Neuron (in vitro differentiated cells): Measurements from ENCODE around the gene PXDN.

ENCODE experiments used
- H2AFZ ChIP-seq: one replicate; pipeline ENCODE4 v1.6.1; 2013; ENCODE audit warnings: low read depth, mild to moderate bottlenecking, inconsistent platforms, low read length, moderate library complexity
- H3K27me3 ChIP-seq: one replicate; pipeline ENCODE4 v1.6.1; 2013; ENCODE audit warnings: low read length; ENCODE audit not compliant: insufficient read depth
- H3K36me3 ChIP-seq: one replicate; pipeline ENCODE4 v1.6.1; 2013; ENCODE audit warnings: low read length; ENCODE audit not compliant: insufficient read depth
- H3K4me1 ChIP-seq: one replicate; pipeline ENCODE4 v1.6.1; 2013; ENCODE audit warnings: low read length; ENCODE audit not compliant: insufficient read depth
- H3K4me3 ChIP-seq: 2 replicates; pipeline ENCODE4 v1.5.1; 2013; ENCODE audit warnings: mild to moderate bottlenecking, low read length, moderate library complexity
- H3K9me3 ChIP-seq: one replicate; pipeline ENCODE4 v1.6.1; 2013; ENCODE audit warnings: low read length

Gene PXDN

GRCh38 chr2:1598800-1599199 is 145.5 kb downstream of the PXDN start:
- H2AFZ ChIP-seq = no peak overlapping the region
- H3K4me3 ChIP-seq = no peak overlapping the region
- no peaks in the 10 kb centered on the region for H3K36me3 ChIP-seq
- no peaks in the 10 kb centered on the region for H3K4me1 ChIP-seq
- H3K27me3 ChIP-seq = no peaks in the 10 kb centered on the region
- H3K9me3 ChIP-seq = no peaks in the 10 kb centered on the region

GRCh38 chr2:1598041-1598710 is 146.1 kb downstream of the PXDN start:
- Histone ChIP-seq H3K36me3 (no peaks in the 10 kb centered on the region), H3K4me3 (no peak overlapping the region), H2AFZ (no peak overlapping the region), H3K9me3 (no peaks in the 10 kb centered on the region), H3K4me1 (no peaks in the 10 kb centered on the region), H3K27me3 (no peaks in the 10 kb centered on the region)

GRCh38 chr2:1595274-1595673 is 149.0 kb downstream of the PXDN start:
- no peaks in the 10 kb centered on the region for H3K36me3 ChIP-seq
- no peak overlapping the region for H3K4me3 ChIP-seq
- no peaks in the 10 kb centered on the region for H3K9me3 ChIP-seq
- no peak overlapping the region for H2AFZ ChIP-seq
- no peaks in the 10 kb centered on the region for H3K27me3 ChIP-seq
- H3K4me1 ChIP-seq = no peaks in the 10 kb centered on the region

- H3K4me1 ChIP-seq = no peaks in the 10 kb centered on the region
- H2AFZ ChIP-seq = peak overlapping the region; percentile 12
- H3K9me3 ChIP-seq = no peaks in the 10 kb centered on the region
- no peaks in the 10 kb centered on the region for H3K27me3 ChIP-seq
- H3K36me3 ChIP-seq = no peaks in the 10 kb centered on the region
- no peak overlapping the region for H3K4me3 ChIP-seq
Measured at GRCh38 chr2:1594373-1595171, 149.7 kb downstream of the PXDN start.

- H3K36me3 ChIP-seq = no peaks in the 10 kb centered on the region
- H2AFZ ChIP-seq = peak overlapping the region; percentile 12
- no peaks in the 10 kb centered on the region for H3K9me3 ChIP-seq
- H3K27me3 ChIP-seq = no peaks in the 10 kb centered on the region
- no peak overlapping the region for H3K4me3 ChIP-seq
- no peaks in the 10 kb centered on the region for H3K4me1 ChIP-seq
Measured at GRCh38 chr2:1594123-1594372, 150.3 kb downstream of the PXDN start.

GRCh38 chr2:1593371-1594122 is 150.8 kb downstream of the PXDN start:
- no peaks in the 10 kb centered on the region for H3K36me3 ChIP-seq
- no peak overlapping the region for H3K4me3 ChIP-seq
- H3K9me3 ChIP-seq = no peaks in the 10 kb centered on the region
- H3K27me3 ChIP-seq = no peaks in the 10 kb centered on the region
- H2AFZ ChIP-seq = peak overlapping the region; percentile 12
- H3K4me1 ChIP-seq = no peaks in the 10 kb centered on the region

GRCh38 chr2:1591978-1592907 is 152.1 kb downstream of the PXDN start:
- Histone ChIP-seq H2AFZ (no peak overlapping the region), H3K4me3 (no peak overlapping the region), H3K4me1 (no peaks in the 10 kb centered on the region), H3K36me3 (no peaks in the 10 kb centered on the region), H3K9me3 (no peaks in the 10 kb centered on the region), H3K27me3 (no peaks in the 10 kb centered on the region)

- H3K4me3 ChIP-seq = no peak overlapping the region
- H3K4me1 ChIP-seq = no peaks in the 10 kb centered on the region
- no peak overlapping the region for H2AFZ ChIP-seq
- H3K27me3 ChIP-seq = no peaks in the 10 kb centered on the region
- no peaks in the 10 kb centered on the region for H3K36me3 ChIP-seq
- no peaks in the 10 kb centered on the region for H3K9me3 ChIP-seq
Measured at GRCh38 chr2:1591461-1591770, 152.9 kb downstream of the PXDN start.

- Histone ChIP-seq H3K27me3 (no peaks in the 10 kb centered on the region), H3K4me1 (no peaks in the 10 kb centered on the region), H3K9me3 (no peaks in the 10 kb centered on the region), H3K36me3 (no peaks in the 10 kb centered on the region), H3K4me3 (no peak overlapping the region), H2AFZ (no peak overlapping the region)
Measured at GRCh38 chr2:1590596-1591460, 153.5 kb downstream of the PXDN start.

GRCh38 chr2:1588978-1589621 is 155.2 kb downstream of the PXDN start:
- H3K36me3 ChIP-seq = no peaks in the 10 kb centered on the region
- H2AFZ ChIP-seq = no peak overlapping the region
- no peaks in the 10 kb centered on the region for H3K4me1 ChIP-seq
- H3K27me3 ChIP-seq = no peaks in the 10 kb centered on the region
- no peak overlapping the region for H3K4me3 ChIP-seq
- H3K9me3 ChIP-seq = no peaks in the 10 kb centered on the region

- H3K4me3 ChIP-seq = no peak overlapping the region
- H2AFZ ChIP-seq = no peak overlapping the region
- H3K36me3 ChIP-seq = no peaks in the 10 kb centered on the region
- H3K9me3 ChIP-seq = no peaks in the 10 kb centered on the region
- no peaks in the 10 kb centered on the region for H3K27me3 ChIP-seq
- H3K4me1 ChIP-seq = no peaks in the 10 kb centered on the region
Measured at GRCh38 chr2:1588051-1588977, 156.0 kb downstream of the PXDN start.
